HCT116 (cell line): ENCODE results near the gene MIPEP. TPM values are rescaled to one million over a fixed set of nuclear protein-coding genes. Genes with fewer than 3 reads are reported as not detected.

ENCODE experiments used
- ATAC-seq: fragments of 200-7000 bp; cut with Tn5 transposase; 2 replicates; pipeline ENCODE4 v1.9.1; 2020; ENCODE audit warnings: mild to moderate bottlenecking, moderate library complexity
- BruUV-seq: library from RNA; stranded (reverse); fragments of 400-500 nt; replicated peaks from 2 replicates; lab custom pipeline; 2021; lab: Mats Ljungman, UMichigan
- CTCF ChIA-PET: fragments of 300-600 bp; sonication (Branson Sonifier 250); formaldehyde crosslinking; loops from one replicate; lab custom pipeline; 2021; ENCODE audit warnings: antibody characterized with exemption; lab: Charles Lee
- POLR2A ChIA-PET: fragments of 300-600, 350-600 bp; sonication (Branson Sonifier 250); formaldehyde crosslinking; loops from one replicate; lab custom pipeline; 2021; ENCODE audit warnings: antibody characterized with exemption; lab: Charles Lee
- RAD21 ChIA-PET, 2 experiments: fragments of 300-600 bp; sonication (Branson Sonifier 250); formaldehyde crosslinking; loops; one replicate each; lab custom pipeline; 2023; ENCODE audit warnings: low total read pairs in 2 of 2; ENCODE audit not compliant: uncharacterized antibody in 2 of 2, unreplicated experiment in 2 of 2, low non-redundant PET in 1 of 2; lab: Charles Lee
- DNase-seq: peaks from one replicate; pipeline ENCODE4 v3.0.0-alpha.2; 2010; ENCODE audit warnings: low read depth, low spot score
- H2AFZ ChIP-seq: fragments of 200-600 bp; shearing (Covaris generic), sonication (generic); 2 replicates; pipeline ENCODE4 v1.6.1; 2017; ENCODE audit warnings: low read depth, mixed run types, mixed read lengths, antibody characterized with exemption, low read length; ENCODE audit not compliant: poor library complexity, severe bottlenecking
- H3K27ac ChIP-seq: 2 replicates; pipeline ENCODE4 v1.5.1; 2012; ENCODE audit warnings: low read depth, low read length
- H3K27me3 ChIP-seq: fragments of 200-600 bp; sonication (generic); 2 replicates; pipeline ENCODE4 v1.6.1; 2016; ENCODE audit warnings: mixed run types, low read length, mixed read lengths; ENCODE audit not compliant: insufficient read depth
- H3K36me3 ChIP-seq, 2 experiments: fragments of 200-500 bp in 1 of 2; fragments of 200-600 bp in 1 of 2; sonication (Bioruptor generic) in 1 of 2; sonication (generic) in 1 of 2; 2 replicates each; pipeline versions ENCODE4 v1.5.1 to v1.6.1; 2014 to 2016; ENCODE audit warnings: low read length in 2 of 2, inconsistent platforms in 1 of 2, mixed read lengths in 1 of 2, mixed run types in 1 of 2; ENCODE audit not compliant: insufficient read depth in 2 of 2, control insufficient read depth in 1 of 2
- H3K4me1 ChIP-seq, 2 experiments: fragments of 200-600 bp in 1 of 2; sonication (generic) in 1 of 2; 2 replicates each; pipeline versions ENCODE4 v1.5.1 to v1.6.1; 2012 to 2017; ENCODE audit warnings: low read length in 2 of 2, inconsistent platforms in 1 of 2, mild to moderate bottlenecking in 1 of 2, mixed read lengths in 1 of 2, mixed run types in 1 of 2, moderate library complexity in 1 of 2; ENCODE audit not compliant: insufficient read depth in 2 of 2, control insufficient read depth in 1 of 2
- H3K4me2 ChIP-seq: fragments of 200-600 bp; sonication (generic); 2 replicates; pipeline ENCODE4 v1.6.1; 2017; ENCODE audit warnings: mixed run types, low read length, mixed read lengths
- H3K4me3 ChIP-seq, 2 experiments: fragments of 200-600 bp in 1 of 2; sonication (generic) in 1 of 2; replicated peaks in 1 of 2; 2 replicates each; pipeline ENCODE4 v1.5.1; 2011 to 2016; ENCODE audit warnings: low read length in 2 of 2, control low read depth in 1 of 2, low read depth in 1 of 2, mild to moderate bottlenecking in 1 of 2, mixed read lengths in 1 of 2, mixed run types in 1 of 2
- H3K79me2 ChIP-seq: fragments of 200-600 bp; sonication (generic); 2 replicates; pipeline ENCODE4 v1.6.1; 2017; ENCODE audit warnings: mild to moderate bottlenecking, mixed run types, low read length, moderate library complexity, mixed read lengths; ENCODE audit not compliant: insufficient read depth
- H3K9ac ChIP-seq: fragments of 200-600 bp; sonication (generic); 2 replicates; pipeline ENCODE4 v1.6.1; 2016; ENCODE audit warnings: low read length, mixed read lengths
- H3K9me2 ChIP-seq: fragments of 200-600 bp; sonication (generic), shearing (Covaris generic); 2 replicates; pipeline ENCODE4 v1.6.1; 2017; ENCODE audit warnings: mixed run types, mild to moderate bottlenecking, moderate library complexity; ENCODE audit not compliant: insufficient read depth
- H3K9me3 ChIP-seq, 2 experiments: fragments of 200-500 bp in 1 of 2; fragments of 200-600 bp in 1 of 2; sonication (Bioruptor generic) in 1 of 2; sonication (generic) in 1 of 2; 2 replicates each; pipeline ENCODE4 v1.6.1; 2014 to 2017; ENCODE audit warnings: low read length in 2 of 2, mixed read lengths in 2 of 2, inconsistent platforms in 1 of 2, low read depth in 1 of 2, mild to moderate bottlenecking in 1 of 2, mixed run types in 1 of 2, moderate library complexity in 1 of 2; ENCODE audit not compliant: control insufficient read depth in 1 of 2, insufficient read depth in 1 of 2
- H4K20me1 ChIP-seq: fragments of 200-600 bp; sonication (generic), shearing (Covaris generic); 2 replicates; pipeline ENCODE4 v1.6.1; 2017; ENCODE audit warnings: mixed run types, mild to moderate bottlenecking, moderate library complexity; ENCODE audit not compliant: insufficient read depth
- EZH2 ChIP-seq: fragments of 200-600 bp; sonication (generic); IDR thresholded peaks from 2 replicates; pipeline ENCODE4 v1.6.1; 2017; ENCODE audit warnings: antibody characterized with exemption, mixed run types
- EZH2phosphoT487 ChIP-seq: fragments of 200-600 bp; IDR thresholded peaks from 2 replicates; pipeline ENCODE4 v1.6.1; 2018; ENCODE audit warnings: antibody characterized with exemption, borderline replicate concordance
- POLR2A ChIP-seq: IDR thresholded peaks from 2 replicates; pipeline ENCODE4 v1.7.0; 2011; ENCODE audit warnings: borderline replicate concordance; ENCODE audit not compliant: insufficient read depth, insufficient read length; ENCODE audit errors: extremely low read depth
- POLR2AphosphoS5 ChIP-seq: IDR thresholded peaks from 2 replicates; pipeline ENCODE4 v1.6.1; 2011; ENCODE audit warnings: mild to moderate bottlenecking, low read depth, low read length, moderate library complexity
- RAD21 ChIP-seq: IDR thresholded peaks from 2 replicates; pipeline ENCODE4 v1.6.1; 2012; ENCODE audit warnings: low read depth, mild to moderate bottlenecking
- SIN3A ChIP-seq: IDR thresholded peaks from 2 replicates; pipeline ENCODE4 v1.6.1; 2012; ENCODE audit warnings: low read depth
- TCF7L2 ChIP-seq: IDR thresholded peaks from 2 replicates; pipeline ENCODE4 v1.7.0; 2011; ENCODE audit warnings: borderline replicate concordance, inconsistent platforms; ENCODE audit not compliant: insufficient read depth, insufficient read length; ENCODE audit errors: extremely low read depth
- ZFX ChIP-seq: fragments of 450-650 bp; IDR thresholded peaks from 2 replicates; pipeline ENCODE4 v1.6.1; 2017
- intact Hi-C: fragments of 100-400 bp; cut with micrococcal nuclease; formaldehyde crosslinking; loops from 2 replicates; pipeline ENCODE4 v1.10.0; 2022
- total RNA-seq: library from RNA; stranded (reverse); gene quantifications from one replicate; pipeline ENCODE4 v1.2.1, GENCODE V29; 2021; ENCODE audit not compliant: unreplicated experiment
- TF ChIP-seq, protein P1 (sequence below): IDR thresholded peaks from 2 replicates; pipeline ENCODE4 v1.6.1; 2012; ENCODE audit warnings: low read depth
- TF ChIP-seq, protein P2 (sequence below): IDR thresholded peaks from 2 replicates; pipeline ENCODE4 v1.6.1; 2011; ENCODE audit warnings: mild to moderate bottlenecking, low read length, moderate library complexity; ENCODE audit not compliant: insufficient replicate concordance; ENCODE audit errors: extremely low read depth
- TF ChIP-seq, protein P3 (sequence below), 3 experiments: fragments of 200-600 bp in 1 of 3; sonication (generic) in 1 of 3; IDR thresholded peaks in 2 of 3; conservative IDR thresholded peaks in 1 of 3; 2 replicates each; pipeline ENCODE4 v1.5.1; 2012 to 2017; ENCODE audit warnings: low read depth in 2 of 3, low read length in 2 of 3, antibody characterized with exemption in 1 of 3, borderline replicate concordance in 1 of 3, control low read depth in 1 of 3, mild to moderate bottlenecking in 1 of 3, mixed read lengths in 1 of 3, mixed run types in 1 of 3, moderate library complexity in 1 of 3; ENCODE audit not compliant: insufficient read depth in 1 of 3

The MIPEP gene
- total RNA-seq, 1 experiment from 2014 or later = 33.3 TPM

DNA sequence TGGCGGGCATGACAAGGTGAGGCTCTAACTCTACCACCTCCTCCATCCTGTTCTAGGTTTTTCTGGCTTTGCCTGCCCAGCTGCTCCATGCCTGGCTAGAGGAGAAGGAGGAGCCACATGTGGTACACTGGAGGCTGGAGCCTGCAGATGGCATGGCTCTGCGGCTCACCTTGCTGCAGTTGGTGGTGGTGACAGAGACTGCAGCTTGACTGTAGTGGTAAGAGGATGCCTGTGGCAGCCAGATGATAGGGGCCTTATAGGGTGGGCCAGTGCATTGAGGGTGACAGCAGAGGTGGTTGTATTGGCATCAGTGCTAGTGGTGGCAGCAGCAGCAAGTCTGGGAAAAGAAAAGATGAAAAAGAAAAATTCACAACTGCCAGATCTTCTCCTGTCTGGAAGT, 172.8 kb downstream of the MIPEP start:
- H3K27ac ChIP-seq = no peak overlapping the region
- ATAC-seq (peak; percentile 23; the same call in 1 of the 2 replicates), DNase-seq (no peak)
- TF ChIP-seq EZH2phosphoT487 = no peak
- no peak for TF ChIP-seq EZH2
- TF ChIP-seq POLR2A = no peak
- no peaks in the 10 kb centered on the region for H3K9me2 ChIP-seq
- H3K4me3 ChIP-seq = no peak overlapping the region
- ChIA-PET POLR2A (no interaction called here), CTCF (no interaction called here), RAD21 (no interaction called here)
- H3K27me3 ChIP-seq = 0 out of 2 replicates have a peak, but pooled peaks cover 7% of the 10 kb centered on the region
- no peaks in the 10 kb centered on the region for H3K9me3 ChIP-seq
- H3K79me2 ChIP-seq = no peaks in the 10 kb centered on the region
- intact Hi-C loops = loop anchor here (5.0 kb wide), 2 partner anchors 156 to 171 kb away; partner anchors contain the start of gene MIPEP
- no peak overlapping the region for H3K4me2 ChIP-seq
- no peak overlapping the region for H2AFZ ChIP-seq
- no TSS peak for BruUV-seq
- H3K9ac ChIP-seq = no peak overlapping the region
- H3K4me1 ChIP-seq = no peaks in the 10 kb centered on the region
- no peaks in the 10 kb centered on the region for H3K36me3 ChIP-seq
- no peaks in the 10 kb centered on the region for H4K20me1 ChIP-seq

DNA sequence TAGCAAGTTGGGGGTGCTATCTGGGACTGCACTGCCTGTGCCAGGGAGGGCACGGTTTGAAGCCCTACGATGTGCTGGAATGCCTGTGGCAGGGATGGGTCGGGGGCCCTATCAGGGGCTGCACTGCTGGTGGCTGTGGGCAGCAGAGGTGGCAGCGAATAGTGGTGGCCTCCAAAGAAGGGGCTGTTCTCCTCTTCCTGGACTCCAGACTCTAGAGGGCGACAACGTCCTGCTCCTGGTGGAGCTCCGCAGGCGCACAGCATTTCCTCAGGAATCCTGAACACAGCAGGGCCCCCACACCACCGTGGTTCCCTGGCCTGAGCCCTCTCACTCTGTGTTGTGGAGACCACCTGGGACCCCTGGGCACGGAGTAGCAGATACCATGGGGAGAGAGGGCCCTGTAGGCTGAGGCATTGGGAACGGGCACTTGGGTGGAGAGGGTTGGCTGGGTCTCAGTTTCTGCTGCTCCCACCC, 173.4 kb downstream of the MIPEP start:
- Histone ChIP-seq H3K9me3 (no peaks in the 10 kb centered on the region), H2AFZ (no peak overlapping the region), H4K20me1 (no peaks in the 10 kb centered on the region), H3K9ac (no peak overlapping the region), H3K27ac (no peak overlapping the region)
- TF ChIP-seq POLR2AphosphoS5 (no peak), RAD21 (peak; percentile 58), POLR2A (no peak), TCF7L2 (no peak), ZFX (no peak), SIN3A (no peak)
- TF ChIP-seq, protein P1, sequence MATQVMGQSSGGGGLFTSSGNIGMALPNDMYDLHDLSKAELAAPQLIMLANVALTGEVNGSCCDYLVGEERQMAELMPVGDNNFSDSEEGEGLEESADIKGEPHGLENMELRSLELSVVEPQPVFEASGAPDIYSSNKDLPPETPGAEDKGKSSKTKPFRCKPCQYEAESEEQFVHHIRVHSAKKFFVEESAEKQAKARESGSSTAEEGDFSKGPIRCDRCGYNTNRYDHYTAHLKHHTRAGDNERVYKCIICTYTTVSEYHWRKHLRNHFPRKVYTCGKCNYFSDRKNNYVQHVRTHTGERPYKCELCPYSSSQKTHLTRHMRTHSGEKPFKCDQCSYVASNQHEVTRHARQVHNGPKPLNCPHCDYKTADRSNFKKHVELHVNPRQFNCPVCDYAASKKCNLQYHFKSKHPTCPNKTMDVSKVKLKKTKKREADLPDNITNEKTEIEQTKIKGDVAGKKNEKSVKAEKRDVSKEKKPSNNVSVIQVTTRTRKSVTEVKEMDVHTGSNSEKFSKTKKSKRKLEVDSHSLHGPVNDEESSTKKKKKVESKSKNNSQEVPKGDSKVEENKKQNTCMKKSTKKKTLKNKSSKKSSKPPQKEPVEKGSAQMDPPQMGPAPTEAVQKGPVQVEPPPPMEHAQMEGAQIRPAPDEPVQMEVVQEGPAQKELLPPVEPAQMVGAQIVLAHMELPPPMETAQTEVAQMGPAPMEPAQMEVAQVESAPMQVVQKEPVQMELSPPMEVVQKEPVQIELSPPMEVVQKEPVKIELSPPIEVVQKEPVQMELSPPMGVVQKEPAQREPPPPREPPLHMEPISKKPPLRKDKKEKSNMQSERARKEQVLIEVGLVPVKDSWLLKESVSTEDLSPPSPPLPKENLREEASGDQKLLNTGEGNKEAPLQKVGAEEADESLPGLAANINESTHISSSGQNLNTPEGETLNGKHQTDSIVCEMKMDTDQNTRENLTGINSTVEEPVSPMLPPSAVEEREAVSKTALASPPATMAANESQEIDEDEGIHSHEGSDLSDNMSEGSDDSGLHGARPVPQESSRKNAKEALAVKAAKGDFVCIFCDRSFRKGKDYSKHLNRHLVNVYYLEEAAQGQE = no peak
- TF ChIP-seq, protein P2, sequence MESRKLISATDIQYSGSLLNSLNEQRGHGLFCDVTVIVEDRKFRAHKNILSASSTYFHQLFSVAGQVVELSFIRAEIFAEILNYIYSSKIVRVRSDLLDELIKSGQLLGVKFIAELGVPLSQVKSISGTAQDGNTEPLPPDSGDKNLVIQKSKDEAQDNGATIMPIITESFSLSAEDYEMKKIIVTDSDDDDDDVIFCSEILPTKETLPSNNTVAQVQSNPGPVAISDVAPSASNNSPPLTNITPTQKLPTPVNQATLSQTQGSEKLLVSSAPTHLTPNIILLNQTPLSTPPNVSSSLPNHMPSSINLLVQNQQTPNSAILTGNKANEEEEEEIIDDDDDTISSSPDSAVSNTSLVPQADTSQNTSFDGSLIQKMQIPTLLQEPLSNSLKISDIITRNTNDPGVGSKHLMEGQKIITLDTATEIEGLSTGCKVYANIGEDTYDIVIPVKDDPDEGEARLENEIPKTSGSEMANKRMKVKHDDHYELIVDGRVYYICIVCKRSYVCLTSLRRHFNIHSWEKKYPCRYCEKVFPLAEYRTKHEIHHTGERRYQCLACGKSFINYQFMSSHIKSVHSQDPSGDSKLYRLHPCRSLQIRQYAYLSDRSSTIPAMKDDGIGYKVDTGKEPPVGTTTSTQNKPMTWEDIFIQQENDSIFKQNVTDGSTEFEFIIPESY = no peak
- TF ChIP-seq, protein P3, sequence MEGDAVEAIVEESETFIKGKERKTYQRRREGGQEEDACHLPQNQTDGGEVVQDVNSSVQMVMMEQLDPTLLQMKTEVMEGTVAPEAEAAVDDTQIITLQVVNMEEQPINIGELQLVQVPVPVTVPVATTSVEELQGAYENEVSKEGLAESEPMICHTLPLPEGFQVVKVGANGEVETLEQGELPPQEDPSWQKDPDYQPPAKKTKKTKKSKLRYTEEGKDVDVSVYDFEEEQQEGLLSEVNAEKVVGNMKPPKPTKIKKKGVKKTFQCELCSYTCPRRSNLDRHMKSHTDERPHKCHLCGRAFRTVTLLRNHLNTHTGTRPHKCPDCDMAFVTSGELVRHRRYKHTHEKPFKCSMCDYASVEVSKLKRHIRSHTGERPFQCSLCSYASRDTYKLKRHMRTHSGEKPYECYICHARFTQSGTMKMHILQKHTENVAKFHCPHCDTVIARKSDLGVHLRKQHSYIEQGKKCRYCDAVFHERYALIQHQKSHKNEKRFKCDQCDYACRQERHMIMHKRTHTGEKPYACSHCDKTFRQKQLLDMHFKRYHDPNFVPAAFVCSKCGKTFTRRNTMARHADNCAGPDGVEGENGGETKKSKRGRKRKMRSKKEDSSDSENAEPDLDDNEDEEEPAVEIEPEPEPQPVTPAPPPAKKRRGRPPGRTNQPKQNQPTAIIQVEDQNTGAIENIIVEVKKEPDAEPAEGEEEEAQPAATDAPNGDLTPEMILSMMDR (IDR thresholded peaks at IDR 0.05 in 2 of 3, conservative IDR thresholded peaks at IDR 0.05 in 1 of 3; ENCODE audit: borderline replicate concordance in 1 of 3, insufficient read depth in 1 of 3, low read depth in 2 of 3, low read length in 2 of 3) = peak; percentile 16 to 61 (median 59); a peak in 4 of 6 replicates
- TF ChIP-seq, all 23 proteins: peak for 2
- DNase-seq (peak; percentile 18), ATAC-seq (peak; percentile 92)
- POLR2A ChIA-PET = no interaction called here
- no peaks in the 10 kb centered on the region for H3K79me2 ChIP-seq
- no peak overlapping the region for H3K4me3 ChIP-seq
- BruUV-seq = no TSS peak
- H3K4me2 ChIP-seq = no peak overlapping the region
- H3K36me3 ChIP-seq = no peaks in the 10 kb centered on the region
- 0 out of 2 replicates have a peak, but pooled peaks cover 7% of the 10 kb centered on the region for H3K27me3 ChIP-seq
- H3K4me1 ChIP-seq = no peaks in the 10 kb centered on the region
- RAD21 ChIA-PET = no interaction called here
- H3K9me2 ChIP-seq = no peaks in the 10 kb centered on the region
- intact Hi-C loops = loop anchor here (5.0 kb wide), 2 partner anchors 157 to 172 kb away; partner anchors contain the start of gene MIPEP
- CTCF ChIA-PET = no interaction called here
